ENCODE measurements around the gene ORM2. TPM values are rescaled to one million over a fixed set of nuclear protein-coding genes. Genes with fewer than 3 reads are reported as not detected.
"Not testable (repeated sequence)": the region's sequence is repeated elsewhere in the genome, so short reads cannot be mapped to it uniquely, and the experiment has no call there.

The ORM2 gene
- total RNA-seq, result not detected

- H3K9me3 Mint-ChIP-seq; POLR2A ChIA-PET; DNase-seq; ATAC-seq (ENCODE audit: low read depth); H3K36me3 Mint-ChIP-seq; H3K4me3 Mint-ChIP-seq; H3K27me3 Mint-ChIP-seq; H3K4me1 Mint-ChIP-seq: not testable (repeated sequence)
- peak within 1 kb of the TSS; percentile 1 for H3K27ac Mint-ChIP-seq
These were observed at the start of gene ORM2 for GRCh38 chr9:114329625-114330022. Gene ORM2 (plus strand): TSS chr9:114329869. CDS start chr9:114329905, 36 bp downstream.

- ATAC-seq (ENCODE audit: low read depth), result no peak
- Mint-ChIP-seq H3K36me3 (no peaks in the 10 kb centered on the region), H3K27me3 (peaks cover 2% of the 10 kb centered on the region), H3K27ac (no peak overlapping the region), H3K9me3 (peaks cover 2% of the 10 kb centered on the region), H3K4me3 (no peak overlapping the region), H3K4me1 (peaks cover 2% of the 10 kb centered on the region)
- no peak for DNase-seq
- POLR2A ChIA-PET, result no interaction called here
These were observed 48.8 kb upstream of the ORM2 start for GRCh38 chr9:114280636-114281472.

- DNase-seq (no peak), ATAC-seq (ENCODE audit: low read depth) (no peak)
- Mint-ChIP-seq H3K9me3 (peaks cover 2% of the 10 kb centered on the region), H3K4me3 (no peak overlapping the region), H3K27me3 (peaks cover 2% of the 10 kb centered on the region), H3K27ac (no peak overlapping the region), H3K4me1 (peaks cover 2% of the 10 kb centered on the region), H3K36me3 (no peaks in the 10 kb centered on the region)
- POLR2A ChIA-PET, result no interaction called here
These were observed 48.1 kb upstream of the ORM2 start for GRCh38 chr9:114281473-114282103.

- Mint-ChIP-seq H3K4me3 (no peak overlapping the region), H3K27ac (no peak overlapping the region), H3K9me3 (peaks cover 2% of the 10 kb centered on the region), H3K27me3 (peaks cover 2% of the 10 kb centered on the region), H3K36me3 (no peaks in the 10 kb centered on the region), H3K4me1 (peaks cover 2% of the 10 kb centered on the region)
- ATAC-seq (ENCODE audit: low read depth), result no peak
- POLR2A ChIA-PET, result no interaction called here
- DNase-seq, result no peak
These were observed 47.6 kb upstream of the ORM2 start for GRCh38 chr9:114282104-114282485.

- peaks cover 2% of the 10 kb centered on the region for H3K9me3 Mint-ChIP-seq
- no peak overlapping the region for H3K4me3 Mint-ChIP-seq
- H3K4me1 Mint-ChIP-seq, result peaks cover 2% of the 10 kb centered on the region
- DNase-seq, result no peak
- no peaks in the 10 kb centered on the region for H3K36me3 Mint-ChIP-seq
- ATAC-seq (ENCODE audit: low read depth), result no peak
- POLR2A ChIA-PET, result no interaction called here
- peaks cover 2% of the 10 kb centered on the region for H3K27me3 Mint-ChIP-seq
- H3K27ac Mint-ChIP-seq, result no peak overlapping the region
These were observed 47.2 kb upstream of the ORM2 start for GRCh38 chr9:114282507-114282906.

- Mint-ChIP-seq H3K27me3 (peaks cover 2% of the 10 kb centered on the region), H3K27ac (no peak overlapping the region), H3K4me3 (no peak overlapping the region), H3K9me3 (peaks cover 2% of the 10 kb centered on the region), H3K36me3 (no peaks in the 10 kb centered on the region), H3K4me1 (peaks cover 2% of the 10 kb centered on the region)
- POLR2A ChIA-PET, result no interaction called here
- DNase-seq, result no peak
- ATAC-seq (ENCODE audit: low read depth), result peak; percentile 56
These were observed 46.7 kb upstream of the ORM2 start for GRCh38 chr9:114282926-114283325.

- Mint-ChIP-seq H3K4me1 (peaks cover 2% of the 10 kb centered on the region), H3K27me3 (no peaks in the 10 kb centered on the region), H3K36me3 (no peaks in the 10 kb centered on the region), H3K4me3 (no peak overlapping the region), H3K27ac (no peak overlapping the region), H3K9me3 (no peaks in the 10 kb centered on the region)
- POLR2A ChIA-PET, result no interaction called here
- ATAC-seq (ENCODE audit: low read depth), result no peak
- DNase-seq, result no peak
These were observed 46.0 kb upstream of the ORM2 start for GRCh38 chr9:114283551-114284111.

- H3K36me3 Mint-ChIP-seq, result no peaks in the 10 kb centered on the region
- H3K27me3 Mint-ChIP-seq, result no peaks in the 10 kb centered on the region
- no peak overlapping the region for H3K4me3 Mint-ChIP-seq
- H3K9me3 Mint-ChIP-seq, result no peaks in the 10 kb centered on the region
- no peak overlapping the region for H3K27ac Mint-ChIP-seq
- ATAC-seq (ENCODE audit: low read depth) (no peak), DNase-seq (peak; percentile 18)
- POLR2A ChIA-PET, result no interaction called here
- H3K4me1 Mint-ChIP-seq, result peaks cover 2% of the 10 kb centered on the region
These were observed 45.2 kb upstream of the ORM2 start for GRCh38 chr9:114284316-114285060.

- ATAC-seq (ENCODE audit: low read depth) (no peak), DNase-seq (peak; percentile 18)
- H3K27me3 Mint-ChIP-seq, result no peaks in the 10 kb centered on the region
- H3K4me1 Mint-ChIP-seq, result peaks cover 2% of the 10 kb centered on the region
- H3K9me3 Mint-ChIP-seq, result no peaks in the 10 kb centered on the region
- H3K4me3 Mint-ChIP-seq, result no peak overlapping the region
- POLR2A ChIA-PET, result no interaction called here
- no peak overlapping the region for H3K27ac Mint-ChIP-seq
- H3K36me3 Mint-ChIP-seq, result no peaks in the 10 kb centered on the region
These were observed 44.4 kb upstream of the ORM2 start for GRCh38 chr9:114285166-114285867.

- DNase-seq (peak; percentile 2), ATAC-seq (ENCODE audit: low read depth) (no peak)
- H3K9me3 Mint-ChIP-seq, result no peaks in the 10 kb centered on the region
- POLR2A ChIA-PET, result no interaction called here
- no peaks in the 10 kb centered on the region for H3K27me3 Mint-ChIP-seq
- H3K4me3 Mint-ChIP-seq, result no peak overlapping the region
- no peaks in the 10 kb centered on the region for H3K36me3 Mint-ChIP-seq
- peaks cover 4% of the 10 kb centered on the region for H3K4me1 Mint-ChIP-seq
- H3K27ac Mint-ChIP-seq, result no peak overlapping the region
These were observed 43.5 kb upstream of the ORM2 start for GRCh38 chr9:114286146-114286679.

GRCh38 chr9:114287001-114287762 lies 42.5 kb upstream of the ORM2 start:
- ATAC-seq (ENCODE audit: low read depth) (no peak), DNase-seq (peak; percentile 24)
- Mint-ChIP-seq H3K27me3 (no peaks in the 10 kb centered on the region), H3K36me3 (no peaks in the 10 kb centered on the region), H3K4me3 (no peak overlapping the region), H3K27ac (no peak overlapping the region), H3K9me3 (no peaks in the 10 kb centered on the region), H3K4me1 (peaks cover 4% of the 10 kb centered on the region)
- POLR2A ChIA-PET, result no interaction called here

- no peaks in the 10 kb centered on the region for H3K9me3 Mint-ChIP-seq
- H3K27me3 Mint-ChIP-seq, result no peaks in the 10 kb centered on the region
- H3K36me3 Mint-ChIP-seq, result no peaks in the 10 kb centered on the region
- peaks cover 4% of the 10 kb centered on the region for H3K4me1 Mint-ChIP-seq
- no peak overlapping the region for H3K27ac Mint-ChIP-seq
- no peak overlapping the region for H3K4me3 Mint-ChIP-seq
- DNase-seq (peak; percentile 16), ATAC-seq (ENCODE audit: low read depth) (no peak)
- POLR2A ChIA-PET, result no interaction called here
These were observed 41.9 kb upstream of the ORM2 start for GRCh38 chr9:114287763-114288192.

All from activated naive CD8-positive, alpha-beta T cell treated with anti-CD3 and anti-CD28 coated beads, Interleukin-2, amount 10 ng/mL, durations not matched to agents 7 days and 5 days (primary cell).